ENCODE measurements around the gene AIP. TPM values are rescaled to one million over a fixed set of nuclear protein-coding genes. Genes with fewer than 3 reads are reported as not detected.
A peak's percentile ranks its signal among the peaks of the same experiment; 100 is the strongest.

The AIP gene
- total and polyA plus RNA-seq, 9 of the 15 experiments (the other 6 are each of a cell fraction or from before 2014, with no cell fraction given): 5.2 to 92.5 (median 52.7) TPM

- TF ChIP-seq CREB1 (IDR thresholded peaks at IDR 0.05) (peak; percentile 74), CREB1 (CRISPR knock-in tag; IDR thresholded peaks at IDR 0.05) (peak; percentile 90), PHF21A (IDR thresholded peaks at IDR 0.05; ENCODE audit: borderline replicate concordance, low read depth) (no peak), TOE1 (IDR thresholded peaks at IDR 0.05; ENCODE audit: borderline replicate concordance) (peak; percentile 81), TOE1 (CRISPR knock-in tag; IDR thresholded peaks at IDR 0.05; ENCODE audit: borderline replicate concordance, low read depth) (no peak), SMC3 (conservative IDR thresholded peaks at IDR 0.05; ENCODE audit: insufficient read depth, low read depth, low read length) (peak; percentile 41; the same call in 1 of the 2 replicates), PHF8 (IDR thresholded peaks at IDR 0.05; ENCODE audit: borderline replicate concordance, low read length) (peak; percentile 87; the same call in 1 of the 2 replicates), NFIC (IDR thresholded peaks at IDR 0.05) (0 out of 2 replicates have a peak, but pooled peaks have one; percentile 41), ETS2 (tag; IDR thresholded peaks at IDR 0.05; ENCODE audit: borderline replicate concordance, poor library complexity, severe bottlenecking) (no peak), JUND (IDR thresholded peaks at IDR 0.05; ENCODE audit: borderline replicate concordance, low read depth, low read length) (peak; percentile 45; the same call in 1 of the 2 replicates), JUND (tag; IDR thresholded peaks at IDR 0.05; ENCODE audit: borderline replicate concordance, low read depth, low read length) (peak; percentile 56; the same call in 1 of the 3 replicates), C11orf30 (IDR thresholded peaks at IDR 0.05; ENCODE audit: low read depth) (peak; percentile 60), CTCF (IDR thresholded peaks at IDR 0.05 in 2 of 3, conservative IDR thresholded peaks at IDR 0.05 in 1 of 3; ENCODE audit: insufficient read depth in 2 of 3, low read depth in 1 of 3, low read length in 3 of 3) (peak; percentile 60 to 84 (median 75)), RERE (CRISPR knock-in tag; IDR thresholded peaks at IDR 0.05; ENCODE audit: borderline replicate concordance) (no peak), HMGN3 (IDR thresholded peaks at IDR 0.05; ENCODE audit: borderline replicate concordance, extremely low read depth, insufficient read length, low read depth, low read length) (peak; percentile 78), ZNF740 (CRISPR knock-in tag; IDR thresholded peaks at IDR 0.05) (0 out of 2 replicates have a peak, but pooled peaks have one; percentile 71), ZNF740 (tag; IDR thresholded peaks at IDR 0.05) (no peak), PHF20 (IDR thresholded peaks at IDR 0.05; ENCODE audit: partially characterized antibody) (peak; percentile 83), GATAD2A (IDR thresholded peaks at IDR 0.05) (0 out of 2 replicates have a peak, but pooled peaks have one; percentile 80)
These were observed 13.9 kb upstream of the AIP start, which contains the start of gene TMEM134 (continued) for GRCh38 chr11:67468759-67469507.

Measured in K562 (cell line).